HepG2 (cell line): ENCODE data around the gene CCR3. TPM values are rescaled to one million over a fixed set of nuclear protein-coding genes. Genes with fewer than 3 reads are reported as not detected.

Source experiments
- ATAC-seq: fragments of 200-7000 bp; cut with Tn5 transposase; 3 replicates; pipeline ENCODE4 v1.9.1; 2020; ENCODE audit warnings: mild to moderate bottlenecking, moderate library complexity
- BruUV-seq: library from RNA; stranded (reverse); fragments of 400-500 nt; replicated peaks from 2 replicates; lab custom pipeline; 2021; lab: Mats Ljungman, UMichigan
- CTCF ChIA-PET: fragments of 300-600 bp; formaldehyde crosslinking; extraction: SDS; loops from one replicate; lab custom pipeline; 2021; ENCODE audit warnings: low total read pairs, inconsistent platforms, low intra/inter-chr PET ratio; lab: Yijun Ruan, JAX
- POLR2A ChIA-PET: fragments of 350-600 bp; sonication (Branson Sonifier 250); formaldehyde crosslinking; loops from one replicate; lab custom pipeline; 2020; ENCODE audit warnings: antibody characterized with exemption, inconsistent platforms; lab: Yijun Ruan, JAX
- DNase-seq: peaks from one replicate; pipeline ENCODE4 v3.0.0-alpha.2; 2015; ENCODE audit warnings: low spot score
- FAIRE-seq: peaks from 3 replicates; lab custom pipeline; 2011; peaks lifted over from hg19 to GRCh38; lab: Jason Lieb, UNC
- H2AFZ ChIP-seq: one replicate; pipeline ENCODE4 v1.6.1; 2011; ENCODE audit warnings: low read length, inconsistent platforms
- H3K27ac ChIP-seq: fragments of 300-600 bp; 3 replicates; pipeline ENCODE4 v1.8.0; 2011; ENCODE audit warnings: mixed run types, mild to moderate bottlenecking, mixed read lengths, low read length, inconsistent platforms; ENCODE audit not compliant: insufficient read depth; ENCODE audit errors: extremely low read length
- H3K27me3 ChIP-seq, 2 experiments: fragments of 200-600 bp in 1 of 2; 2 replicates in 1 of 2; 3 replicates in 1 of 2; pipeline versions ENCODE4 v1.6.0 to v1.8.0; 2011; ENCODE audit warnings: low read length in 2 of 2, mild to moderate bottlenecking in 2 of 2, moderate library complexity in 2 of 2, inconsistent platforms in 1 of 2; ENCODE audit not compliant: insufficient read depth in 2 of 2, control insufficient read depth in 1 of 2
- H3K36me3 ChIP-seq, 2 experiments: fragments of 200-600 bp in 1 of 2; replicated peaks in 1 of 2; 2 replicates in 1 of 2; 3 replicates in 1 of 2; pipeline versions ENCODE4 v1.5.1 to v1.8.0; 2011; ENCODE audit warnings: low read length in 2 of 2, inconsistent platforms in 1 of 2; ENCODE audit not compliant: insufficient read depth in 2 of 2, control insufficient read depth in 1 of 2
- H3K4me1 ChIP-seq: 2 replicates; pipeline ENCODE4 v1.5.1; 2012; ENCODE audit warnings: low read length, inconsistent platforms; ENCODE audit not compliant: insufficient read depth
- H3K4me2 ChIP-seq: 2 replicates; pipeline ENCODE4 v1.6.0; 2011; ENCODE audit warnings: low read depth, low read length, inconsistent platforms
- H3K4me3 ChIP-seq, 3 experiments: fragments of 200-600 bp in 1 of 3; sonication (generic), shearing (Covaris generic) in 1 of 3; replicated peaks in 1 of 3; 2 replicates each; pipeline ENCODE4 v1.5.1; 2011 to 2016; ENCODE audit warnings: low read length in 3 of 3, inconsistent platforms in 2 of 3, low read depth in 2 of 3, mild to moderate bottlenecking in 2 of 3, control low read depth in 1 of 3, mixed read lengths in 1 of 3; ENCODE audit not compliant: insufficient read depth in 1 of 3
- H3K79me2 ChIP-seq: one replicate; pipeline ENCODE4 v1.6.1; 2011; ENCODE audit warnings: low read length, inconsistent platforms; ENCODE audit not compliant: insufficient read depth
- H3K9ac ChIP-seq: 2 replicates; pipeline ENCODE4 v1.6.0; 2011; ENCODE audit warnings: mild to moderate bottlenecking, low read depth, low read length, inconsistent platforms; ENCODE audit not compliant: insufficient read depth
- H3K9me3 ChIP-seq: 2 replicates; pipeline ENCODE4 v1.5.1; 2012; ENCODE audit warnings: mild to moderate bottlenecking, low read length
- H4K20me1 ChIP-seq: 2 replicates; pipeline ENCODE4 v1.6.0; 2011; ENCODE audit warnings: inconsistent platforms, mild to moderate bottlenecking, low read length, moderate library complexity; ENCODE audit not compliant: insufficient read depth
- ARID2 ChIP-seq: sonication (generic); formaldehyde crosslinking; IDR thresholded peaks from 2 replicates; pipeline ENCODE4 v1.8.1; 2022; ENCODE audit warnings: mild to moderate bottlenecking, missing genetic modification reagents, borderline replicate concordance
- NKX3-1 ChIP-seq: sonication (generic); formaldehyde crosslinking; IDR thresholded peaks from 2 replicates; pipeline ENCODE4 v1.5.0; 2020; ENCODE audit warnings: missing genetic modification reagents
- PRMT3 ChIP-seq: sonication (generic); formaldehyde crosslinking; IDR thresholded peaks from 2 replicates; pipeline ENCODE4 v1.8.1; 2022; ENCODE audit warnings: low read depth, mild to moderate bottlenecking, moderate library complexity, missing genetic modification reagents, borderline replicate concordance
- PRPF4 ChIP-seq: fragments of 200-400 bp; formaldehyde crosslinking; IDR thresholded peaks from 2 replicates; pipeline ENCODE4 v1.6.1; 2016; ENCODE audit warnings: low read length, low read depth; ENCODE audit not compliant: poor library complexity, severe bottlenecking
- SOX6 ChIP-seq, 2 experiments: fragments of 450-650 bp in 1 of 2; sonication (generic) in 1 of 2; formaldehyde crosslinking in 1 of 2; IDR thresholded peaks; 2 replicates each; pipeline versions ENCODE4 v1.4.0 to v1.6.1; 2017 to 2020; ENCODE audit warnings: antibody characterized with exemption in 1 of 2, mild to moderate bottlenecking in 1 of 2, missing genetic modification reagents in 1 of 2
- TAF1 ChIP-seq: sonication (generic); formaldehyde crosslinking; IDR thresholded peaks from 2 replicates; pipeline ENCODE4 v1.4.0; 2020; ENCODE audit warnings: missing genetic modification reagents
- TBP ChIP-seq: sonication (generic); formaldehyde crosslinking; IDR thresholded peaks from 2 replicates; pipeline ENCODE4 v1.5.0; 2020; ENCODE audit warnings: missing genetic modification reagents
- TMF1 ChIP-seq: sonication (generic); formaldehyde crosslinking; IDR thresholded peaks from 2 replicates; pipeline ENCODE4 v1.8.1; 2022; ENCODE audit warnings: low read depth, missing genetic modification reagents
- ZNF776 ChIP-seq: sonication (generic); formaldehyde crosslinking; IDR thresholded peaks from 2 replicates; pipeline ENCODE4 v1.4.0; 2020; ENCODE audit warnings: mild to moderate bottlenecking, missing genetic modification reagents
- WGBS: methylation state at CpG from one replicate; pipeline ENCODE4 v1.1.6; 2017; ENCODE audit warnings: low lambda C conversion rate; 5-methylcytosine and 5-hydroxymethylcytosine counted together
- in situ Hi-C: cut with HindIII; loops from 2 replicates; pipeline ENCODE4 v1.10.0; 2017; ENCODE audit warnings: low pct_unique_long_range_greater_than_20kb; ENCODE audit not compliant: extremely low pct_ligation_motif_present
- intact Hi-C: fragments of 100-400 bp; cut with micrococcal nuclease; formaldehyde crosslinking; loops from one replicate; pipeline ENCODE4 v1.10.0; 2022; ENCODE audit not compliant: unreplicated experiment
- polyA plus RNA-seq, 8 experiments: library from polyadenylated mRNA; depleted of rRNA in 3 of 8; stranded (reverse) in 7 of 8; unstranded in 1 of 8; fragments of >200 nt; fragmentation: Illumina TruSeq in 4 of 8; extraction: Trizol in 4 of 8; gene quantifications; 2 replicates each; pipeline versions ENCODE4 v1.2.1 to v1.2.3, GENCODE V29; 2011 to 2016; ENCODE audit warnings: low read depth in 4 of 8, missing spikeins in 1 of 8, mixed read lengths in 1 of 8; ENCODE audit not compliant: insufficient read depth in 1 of 8
- total RNA-seq, 5 experiments: library from RNA; depleted of rRNA; stranded (reverse); fragments of >200 nt; fragmentation: Illumina TruSeq; extraction: Trizol; gene quantifications; 2 replicates each; pipeline ENCODE4 v1.2.3, GENCODE V29; 2016; ENCODE audit warnings: low read depth in 1 of 5
- TF ChIP-seq, protein P1 (sequence below): sonication (generic); formaldehyde crosslinking; IDR thresholded peaks from 2 replicates; pipeline ENCODE4 v1.4.0; 2020; ENCODE audit warnings: missing genetic modification reagents

The CCR3 gene
- total and polyA plus RNA-seq, 2 of the 13 experiments (the other 11 are each of a cell fraction or from before 2014, with no cell fraction given), result not detected

DNA sequence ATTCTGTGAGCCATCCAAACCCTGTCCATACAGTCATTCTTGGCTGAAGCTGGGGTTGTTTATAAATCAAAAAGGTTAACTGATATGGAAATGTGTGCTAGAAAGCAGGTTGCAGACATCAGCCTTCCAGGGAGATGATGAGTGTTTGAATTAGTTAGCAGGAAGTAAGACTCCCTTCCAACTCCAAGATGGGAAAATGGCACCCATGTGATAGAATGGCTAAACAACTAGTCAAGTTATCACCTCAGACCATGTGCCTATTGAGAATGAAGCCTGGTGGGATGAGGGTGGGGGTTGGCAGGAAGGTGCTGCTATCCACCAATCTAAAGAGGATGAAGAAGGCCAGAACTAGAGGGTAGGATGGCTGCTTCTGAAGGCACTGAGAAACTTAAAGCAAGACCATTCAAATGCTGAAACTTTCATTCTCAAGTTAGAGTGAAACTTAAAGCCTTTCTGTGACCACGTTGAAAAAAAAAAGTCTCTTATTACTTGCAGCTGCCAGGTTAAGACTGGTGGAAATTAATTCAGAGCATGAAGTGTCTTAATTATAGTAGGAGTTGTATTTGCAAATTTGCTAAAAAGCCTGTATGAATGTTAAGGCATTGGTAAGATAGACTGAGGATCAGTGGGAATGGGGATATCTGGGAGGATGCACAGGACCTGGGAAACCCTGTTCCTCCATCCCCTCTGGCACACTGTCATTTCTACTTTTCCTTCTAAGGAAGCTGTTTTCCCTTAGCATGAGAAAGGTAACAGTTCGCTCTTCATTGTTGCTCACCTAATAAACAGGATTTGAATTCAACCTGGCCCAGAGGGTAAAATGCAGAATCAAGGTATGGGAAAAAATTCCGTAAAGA lies 36.8 kb downstream of the CCR3 start (continued):
- TF ChIP-seq SOX6 (IDR thresholded peaks at IDR 0.05), result no peak
- no peak for TF ChIP-seq SOX6 (CRISPR knock-in tag; IDR thresholded peaks at IDR 0.05)

DNA sequence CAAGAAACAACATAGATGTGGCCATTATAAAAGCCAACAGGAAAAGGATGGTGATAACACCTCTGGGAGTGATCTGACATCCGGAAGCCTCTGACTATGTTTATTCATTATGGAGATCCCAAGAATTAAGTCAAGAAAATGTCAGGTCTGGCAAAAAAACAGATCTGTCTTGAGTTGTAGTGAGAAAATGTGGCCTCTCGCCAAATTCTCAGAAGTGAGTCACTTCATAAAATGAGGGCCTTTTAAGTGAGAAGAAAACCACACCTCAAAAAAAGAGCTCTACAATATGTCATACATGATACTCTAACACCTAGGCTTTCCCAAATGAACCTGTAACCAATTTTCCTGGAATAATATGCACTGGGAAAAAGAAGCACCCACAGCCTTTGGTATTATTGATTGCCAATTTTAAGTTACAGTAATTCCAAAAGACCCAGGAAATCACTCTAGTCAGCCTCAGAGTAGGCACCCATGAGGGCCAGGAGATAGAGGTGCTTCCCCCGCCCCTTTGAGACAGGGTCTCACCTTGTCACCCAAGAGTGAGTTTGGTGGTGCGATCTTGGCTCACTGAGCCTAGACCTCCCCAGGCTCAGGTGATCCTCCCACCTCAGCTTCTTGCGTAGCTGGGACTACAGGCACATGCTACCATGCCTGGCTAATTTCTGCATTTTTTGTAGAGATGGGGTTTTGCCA lies 38.0 kb downstream of the CCR3 start:
- Histone ChIP-seq H3K9ac (no peak overlapping the region), H3K4me2 (no peak overlapping the region), H3K36me3 (no peaks in the 10 kb centered on the region), H3K79me2 (no peaks in the 10 kb centered on the region), H3K4me3 (no peak overlapping the region), H3K9me3 (peaks cover 5% of the 10 kb centered on the region; the same call in 1 of the 2 replicates), H4K20me1 (no peaks in the 10 kb centered on the region), H2AFZ (no peak overlapping the region), H3K4me1 (no peaks in the 10 kb centered on the region), H3K27ac (no peak overlapping the region), H3K27me3 (peaks cover 0 to 5% of the 10 kb centered on the region in 2 experiments; a peak in 2 of 5 replicates)
- CTCF ChIA-PET, result no interaction called here
- DNase-seq (no peak), ATAC-seq (no peak), FAIRE-seq (no peak)
- BruUV-seq, result no TSS peak
- TF ChIP-seq TMF1 (CRISPR knock-in tag) (no peak), ZNF776 (no peak), ARID2 (CRISPR knock-in tag) (no peak), TBP (no peak), TAF1 (CRISPR knock-in tag) (no peak), PRPF4 (no peak), PRMT3 (CRISPR knock-in tag) (no peak), NKX3-1 (CRISPR knock-in tag) (no peak)
- TF ChIP-seq, protein P1, sequence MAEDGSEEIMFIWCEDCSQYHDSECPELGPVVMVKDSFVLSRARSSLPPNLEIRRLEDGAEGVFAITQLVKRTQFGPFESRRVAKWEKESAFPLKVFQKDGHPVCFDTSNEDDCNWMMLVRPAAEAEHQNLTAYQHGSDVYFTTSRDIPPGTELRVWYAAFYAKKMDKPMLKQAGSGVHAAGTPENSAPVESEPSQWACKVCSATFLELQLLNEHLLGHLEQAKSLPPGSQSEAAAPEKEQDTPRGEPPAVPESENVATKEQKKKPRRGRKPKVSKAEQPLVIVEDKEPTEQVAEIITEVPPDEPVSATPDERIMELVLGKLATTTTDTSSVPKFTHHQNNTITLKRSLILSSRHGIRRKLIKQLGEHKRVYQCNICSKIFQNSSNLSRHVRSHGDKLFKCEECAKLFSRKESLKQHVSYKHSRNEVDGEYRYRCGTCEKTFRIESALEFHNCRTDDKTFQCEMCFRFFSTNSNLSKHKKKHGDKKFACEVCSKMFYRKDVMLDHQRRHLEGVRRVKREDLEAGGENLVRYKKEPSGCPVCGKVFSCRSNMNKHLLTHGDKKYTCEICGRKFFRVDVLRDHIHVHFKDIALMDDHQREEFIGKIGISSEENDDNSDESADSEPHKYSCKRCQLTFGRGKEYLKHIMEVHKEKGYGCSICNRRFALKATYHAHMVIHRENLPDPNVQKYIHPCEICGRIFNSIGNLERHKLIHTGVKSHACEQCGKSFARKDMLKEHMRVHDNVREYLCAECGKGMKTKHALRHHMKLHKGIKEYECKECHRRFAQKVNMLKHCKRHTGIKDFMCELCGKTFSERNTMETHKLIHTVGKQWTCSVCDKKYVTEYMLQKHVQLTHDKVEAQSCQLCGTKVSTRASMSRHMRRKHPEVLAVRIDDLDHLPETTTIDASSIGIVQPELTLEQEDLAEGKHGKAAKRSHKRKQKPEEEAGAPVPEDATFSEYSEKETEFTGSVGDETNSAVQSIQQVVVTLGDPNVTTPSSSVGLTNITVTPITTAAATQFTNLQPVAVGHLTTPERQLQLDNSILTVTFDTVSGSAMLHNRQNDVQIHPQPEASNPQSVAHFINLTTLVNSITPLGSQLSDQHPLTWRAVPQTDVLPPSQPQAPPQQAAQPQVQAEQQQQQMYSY, result no peak
- in situ Hi-C loops (no loop called here), intact Hi-C loops (no loop called here)
- WGBS, result 62% methylated on average over 5 of the region's 5 CpGs
- POLR2A ChIA-PET, result no interaction called here
